PC-3 (cell line): ENCODE data around the gene SOX6.

ENCODE experiments used
- CTCF ChIP-seq: fragments of 300-600 bp; sonication (generic); conservative IDR thresholded peaks from 2 replicates; pipeline ENCODE4 v1.5.1; 2017; ENCODE audit warnings: antibody characterized with exemption, low read depth, mild to moderate bottlenecking, low read length
- EZH2 ChIP-seq: fragments of 300-600 bp; sonication (generic); IDR thresholded peaks from one replicate; pipeline ENCODE4 v1.6.1; 2017; ENCODE audit warnings: antibody characterized with exemption, mild to moderate bottlenecking, low read length; ENCODE audit not compliant: unreplicated experiment

GRCh38 chr11:16392616-16393015 lies 36.3 kb upstream of the SOX6 start:
- TF ChIP-seq EZH2 (no peak), CTCF (no peak)
